ENCODE measurements around the gene BEST1. TPM values are rescaled to one million over a fixed set of nuclear protein-coding genes. Genes with fewer than 3 reads are reported as not detected.

Gene BEST1
- total RNA-seq, 4 donors from 2014 or later, result 0.89 to 2.8 (median 1.5) TPM

- intact Hi-C loops (cut with DNase I; ENCODE audit: low total_unique reads), result no loop called here
- no peak overlapping the region for H3K4me3 ChIP-seq (ENCODE audit: low read depth, poor library complexity, severe bottlenecking)
- DNase-seq (ENCODE audit: low spot score in 2 of 2), result peak in 1 of 2 donors; percentile 76
- TF ChIP-seq CTCF (IDR thresholded peaks at IDR 0.05), result no peak
- TF ChIP-seq POLR2A (IDR thresholded peaks at IDR 0.05), result no peak
- WGBS, 2 donors, result 27 to 41% methylated on average over 5 of the region's 5 CpGs
Measured at GRCh38 chr11:62012832-62013461, 62.8 kb downstream of the BEST1 start.

Other genes with a start within 250 kb of the BEST1 start
- 1 to 10 TPM in 2 of 4 donors, under 1 TPM in 1, not detected in 1; 0.23 to 2.6 (median 1.4) TPM for gene MYRF, start 197.7 kb upstream of the BEST1 start, total RNA-seq
- gene TMEM258, start 157.8 kb upstream of the BEST1 start, total RNA-seq, result 10 to 100 TPM; 33.6 to 42.8 (median 36.6) TPM
- 1 to 10 TPM; 7.9 to 9.1 (median 8.8) TPM for gene FEN1, start 157.4 kb upstream of the BEST1 start, total RNA-seq
- gene FADS1, start 133.3 kb upstream of the BEST1 start, total RNA-seq, result 10 to 100 TPM in 2 of 4 donors, 1 to 10 TPM in 2; 7.3 to 58.6 (median 21.8) TPM
- 100 to 1,000 TPM in 2 of 4 donors, 10 to 100 TPM in 2; 15.4 to 540 (median 173) TPM for gene FADS2, start 122.1 kb upstream of the BEST1 start, total RNA-seq
- gene FADS3, start 58.8 kb upstream of the BEST1 start, total RNA-seq, result 10 to 100 TPM; 10.9 to 27.8 (median 18.3) TPM
- 10 to 100 TPM in 1 of 4 donors, 1 to 10 TPM in 3; 6.1 to 10.9 (median 7.8) TPM for gene RAB3IL1, start 32.8 kb upstream of the BEST1 start, total RNA-seq
- gene FTH1, start 17.3 kb downstream of the BEST1 start, total RNA-seq, result 1,000 to 10,000 TPM in 1 of 4 donors, 100 to 1,000 TPM in 3; 583 to 1,081 (median 634) TPM
- gene INCENP, start 173.7 kb downstream of the BEST1 start, total RNA-seq, result 10 to 100 TPM; 17.5 to 30.7 (median 26.4) TPM
- not detected for gene SCGB1D1, start 239.9 kb downstream of the BEST1 start, total RNA-seq